GM12878 (cell line): ENCODE data around the gene MT1G.

Source experiments
- CBX5 ChIP-seq: sonication (generic); IDR thresholded peaks from 2 replicates; pipeline ENCODE4 v1.6.1; 2016; ENCODE audit warnings: low read depth, moderate library complexity, mild to moderate bottlenecking, inconsistent platforms
- CREB1 ChIP-seq: IDR thresholded peaks from 2 replicates; pipeline ENCODE4 v1.6.1; 2012; ENCODE audit warnings: low read depth, mild to moderate bottlenecking, inconsistent platforms
- EP300 ChIP-seq, 2 experiments: fragments of 150-350 bp in 1 of 2; IDR thresholded peaks; 2 replicates each; pipeline ENCODE4 v1.6.1; 2011 to 2012; ENCODE audit warnings: low read depth in 2 of 2, low read length in 2 of 2, borderline replicate concordance in 1 of 2, improper control_type of control experiment in 1 of 2, inconsistent platforms in 1 of 2; ENCODE audit not compliant: control insufficient read depth in 1 of 2
- MTA3 ChIP-seq: IDR thresholded peaks from 2 replicates; pipeline ENCODE4 v1.6.1; 2012; ENCODE audit warnings: low read length, inconsistent platforms, borderline replicate concordance
- NRF1 ChIP-seq: conservative IDR thresholded peaks from 2 replicates; pipeline ENCODE4 v1.6.1; 2011; ENCODE audit warnings: mild to moderate bottlenecking, low read depth, low read length, improper control_type of control experiment
- POLR2A ChIP-seq: IDR thresholded peaks from 2 replicates; pipeline ENCODE4 v1.6.1; 2011; ENCODE audit warnings: low read depth, mild to moderate bottlenecking, low read length
- POLR2AphosphoS2 ChIP-seq: IDR thresholded peaks from 2 replicates; pipeline ENCODE4 v1.6.1; 2011; ENCODE audit warnings: low read depth, mild to moderate bottlenecking, low read length, improper control_type of control experiment, moderate library complexity
- SRF ChIP-seq, 2 experiments: IDR thresholded peaks; 2 replicates each; pipeline ENCODE4 v1.6.1; 2011; ENCODE audit warnings: low read depth in 2 of 2, low read length in 2 of 2, mild to moderate bottlenecking in 1 of 2, moderate library complexity in 1 of 2
- TAF1 ChIP-seq: IDR thresholded peaks from 2 replicates; pipeline ENCODE4 v1.6.1; 2011; ENCODE audit warnings: mild to moderate bottlenecking, low read depth, low read length, borderline replicate concordance
- ZZZ3 ChIP-seq: IDR thresholded peaks from 2 replicates; pipeline ENCODE4 v1.6.1; 2011; ENCODE audit warnings: low read depth; ENCODE audit not compliant: control insufficient read depth, insufficient read length
- TF ChIP-seq, protein P1 (sequence below): fragments of 450-650 bp; conservative IDR thresholded peaks from 2 replicates; pipeline ENCODE4 v1.6.1; 2017; ENCODE audit warnings: mild to moderate bottlenecking, moderate library complexity
- TF ChIP-seq, protein P2 (sequence below), 3 experiments: IDR thresholded peaks in 2 of 3; conservative IDR thresholded peaks in 1 of 3; 2 replicates each; pipeline ENCODE4 v1.5.1; 2011; ENCODE audit warnings: low read depth in 3 of 3, low read length in 3 of 3, mild to moderate bottlenecking in 3 of 3, control low read depth in 2 of 3, moderate library complexity in 2 of 3, inconsistent platforms in 1 of 3, mixed read lengths in 1 of 3; ENCODE audit not compliant: control insufficient read depth in 2 of 3, insufficient read depth in 1 of 3; ENCODE audit errors: extremely low read depth in 1 of 3
- TF ChIP-seq, protein P3 (sequence below): fragments of 450-650 bp; IDR thresholded peaks from 2 replicates; pipeline ENCODE4 v1.6.1; 2016; ENCODE audit warnings: mild to moderate bottlenecking

DNA sequence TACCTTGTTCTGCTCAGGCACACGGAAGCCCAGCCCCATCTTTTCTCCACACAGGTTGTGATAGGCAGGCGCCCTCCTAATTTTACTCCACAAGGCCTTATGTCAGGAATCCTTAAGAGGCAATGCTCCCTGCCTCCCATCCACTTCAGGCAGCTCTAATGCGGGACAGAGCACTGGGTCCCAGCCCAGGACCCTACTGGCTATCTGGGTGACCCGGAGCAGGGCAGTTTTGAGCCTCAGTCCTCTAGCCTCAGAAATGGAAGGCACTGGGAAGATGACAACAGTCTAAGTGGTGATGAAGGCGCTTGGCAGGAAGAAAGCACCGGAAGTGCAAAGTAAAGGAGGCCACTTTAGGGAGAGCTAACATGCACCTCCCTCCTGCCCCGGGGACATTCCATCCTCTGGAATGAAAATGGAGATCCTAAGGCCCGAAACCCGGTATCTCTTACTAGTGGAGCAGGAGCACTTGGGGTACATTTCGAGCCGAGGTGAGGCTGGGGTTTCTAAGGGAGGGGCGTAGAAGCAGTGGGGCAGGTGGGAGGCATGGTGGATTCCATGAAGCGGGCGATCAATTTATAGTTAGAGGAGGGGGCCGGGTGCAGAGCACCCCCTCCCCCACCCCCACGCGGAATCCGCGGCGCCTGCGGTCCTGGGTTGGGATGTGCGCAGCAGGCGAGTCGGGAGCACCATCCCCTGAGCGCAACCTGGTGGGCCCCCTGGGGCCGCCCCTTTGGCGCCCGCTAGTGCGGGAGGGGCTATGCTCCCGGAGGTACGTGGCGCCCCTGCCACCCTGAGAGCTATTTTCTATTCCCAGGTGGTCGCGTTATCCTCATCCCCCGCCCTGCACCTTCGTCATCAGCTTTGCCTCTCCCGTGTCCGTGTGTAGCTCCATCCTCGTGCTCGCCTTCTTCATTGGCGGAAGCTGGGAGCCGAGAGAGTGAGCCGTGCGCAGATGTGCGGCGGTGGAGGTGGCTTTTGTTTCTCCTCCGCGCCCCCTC, 5.2 kb downstream of the MT1G start:
- TF ChIP-seq EP300 (IDR thresholded peaks at IDR 0.05; ENCODE audit: borderline replicate concordance in 1 of 2, control insufficient read depth in 1 of 2, low read depth in 2 of 2, low read length in 2 of 2) = no peak
- TF ChIP-seq, protein P1, sequence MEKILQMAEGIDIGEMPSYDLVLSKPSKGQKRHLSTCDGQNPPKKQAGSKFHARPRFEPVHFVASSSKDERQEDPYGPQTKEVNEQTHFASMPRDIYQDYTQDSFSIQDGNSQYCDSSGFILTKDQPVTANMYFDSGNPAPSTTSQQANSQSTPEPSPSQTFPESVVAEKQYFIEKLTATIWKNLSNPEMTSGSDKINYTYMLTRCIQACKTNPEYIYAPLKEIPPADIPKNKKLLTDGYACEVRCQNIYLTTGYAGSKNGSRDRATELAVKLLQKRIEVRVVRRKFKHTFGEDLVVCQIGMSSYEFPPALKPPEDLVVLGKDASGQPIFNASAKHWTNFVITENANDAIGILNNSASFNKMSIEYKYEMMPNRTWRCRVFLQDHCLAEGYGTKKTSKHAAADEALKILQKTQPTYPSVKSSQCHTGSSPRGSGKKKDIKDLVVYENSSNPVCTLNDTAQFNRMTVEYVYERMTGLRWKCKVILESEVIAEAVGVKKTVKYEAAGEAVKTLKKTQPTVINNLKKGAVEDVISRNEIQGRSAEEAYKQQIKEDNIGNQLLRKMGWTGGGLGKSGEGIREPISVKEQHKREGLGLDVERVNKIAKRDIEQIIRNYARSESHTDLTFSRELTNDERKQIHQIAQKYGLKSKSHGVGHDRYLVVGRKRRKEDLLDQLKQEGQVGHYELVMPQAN = no peak
- TF ChIP-seq CREB1 = no peak
- TF ChIP-seq, protein P2, sequence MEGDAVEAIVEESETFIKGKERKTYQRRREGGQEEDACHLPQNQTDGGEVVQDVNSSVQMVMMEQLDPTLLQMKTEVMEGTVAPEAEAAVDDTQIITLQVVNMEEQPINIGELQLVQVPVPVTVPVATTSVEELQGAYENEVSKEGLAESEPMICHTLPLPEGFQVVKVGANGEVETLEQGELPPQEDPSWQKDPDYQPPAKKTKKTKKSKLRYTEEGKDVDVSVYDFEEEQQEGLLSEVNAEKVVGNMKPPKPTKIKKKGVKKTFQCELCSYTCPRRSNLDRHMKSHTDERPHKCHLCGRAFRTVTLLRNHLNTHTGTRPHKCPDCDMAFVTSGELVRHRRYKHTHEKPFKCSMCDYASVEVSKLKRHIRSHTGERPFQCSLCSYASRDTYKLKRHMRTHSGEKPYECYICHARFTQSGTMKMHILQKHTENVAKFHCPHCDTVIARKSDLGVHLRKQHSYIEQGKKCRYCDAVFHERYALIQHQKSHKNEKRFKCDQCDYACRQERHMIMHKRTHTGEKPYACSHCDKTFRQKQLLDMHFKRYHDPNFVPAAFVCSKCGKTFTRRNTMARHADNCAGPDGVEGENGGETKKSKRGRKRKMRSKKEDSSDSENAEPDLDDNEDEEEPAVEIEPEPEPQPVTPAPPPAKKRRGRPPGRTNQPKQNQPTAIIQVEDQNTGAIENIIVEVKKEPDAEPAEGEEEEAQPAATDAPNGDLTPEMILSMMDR (IDR thresholded peaks at IDR 0.05 in 2 of 3, conservative IDR thresholded peaks at IDR 0.05 in 1 of 3; ENCODE audit: control insufficient read depth in 2 of 3, extremely low read depth in 1 of 3, insufficient read depth in 1 of 3, low read depth in 3 of 3, low read length in 3 of 3) = no peak
- no peak for TF ChIP-seq ZZZ3
- TF ChIP-seq NRF1 = no peak
- TF ChIP-seq POLR2A = no peak
- TF ChIP-seq TAF1 = no peak
- no peak for TF ChIP-seq CBX5
- TF ChIP-seq POLR2AphosphoS2 = no peak
- TF ChIP-seq, protein P3, sequence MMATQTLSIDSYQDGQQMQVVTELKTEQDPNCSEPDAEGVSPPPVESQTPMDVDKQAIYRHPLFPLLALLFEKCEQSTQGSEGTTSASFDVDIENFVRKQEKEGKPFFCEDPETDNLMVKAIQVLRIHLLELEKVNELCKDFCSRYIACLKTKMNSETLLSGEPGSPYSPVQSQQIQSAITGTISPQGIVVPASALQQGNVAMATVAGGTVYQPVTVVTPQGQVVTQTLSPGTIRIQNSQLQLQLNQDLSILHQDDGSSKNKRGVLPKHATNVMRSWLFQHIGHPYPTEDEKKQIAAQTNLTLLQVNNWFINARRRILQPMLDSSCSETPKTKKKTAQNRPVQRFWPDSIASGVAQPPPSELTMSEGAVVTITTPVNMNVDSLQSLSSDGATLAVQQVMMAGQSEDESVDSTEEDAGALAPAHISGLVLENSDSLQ = no peak
- TF ChIP-seq SRF (IDR thresholded peaks at IDR 0.05; ENCODE audit: low read depth in 2 of 2, low read length in 2 of 2) = no peak
- TF ChIP-seq MTA3 = no peak
